NCI-H1930 (cell line): Measurements from ENCODE around the gene KLHL41.
A peak's percentile ranks its signal among the peaks of the same experiment; 100 is the strongest.
"Not testable (repeated sequence)": the region's sequence is repeated elsewhere in the genome, so short reads cannot be mapped to it uniquely, and the experiment has no call there.

ENCODE experiments used
- DNase-seq, 2 experiments: peaks; one replicate each; lab custom pipeline; 2025; lab: John Stamatoyannopoulos, UW

The KLHL41 gene

DNA sequence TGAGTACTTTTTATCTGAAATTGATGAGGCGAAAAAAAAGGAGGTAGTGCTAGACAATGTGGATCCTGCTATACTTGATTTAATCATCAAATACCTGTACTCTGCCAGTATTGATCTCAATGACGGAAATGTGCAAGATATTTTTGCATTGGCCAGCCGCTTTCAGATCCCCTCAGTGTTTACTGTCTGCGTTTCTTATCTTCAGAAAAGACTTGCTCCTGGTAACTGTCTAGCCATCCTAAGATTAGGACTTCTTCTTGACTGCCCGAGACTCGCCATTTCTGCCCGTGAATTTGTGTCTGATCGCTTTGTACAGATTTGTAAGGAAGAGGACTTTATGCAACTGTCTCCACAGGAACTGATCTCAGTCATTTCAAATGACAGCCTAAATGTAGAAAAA, 453 bp downstream of the KLHL41 start:
- DNase-seq, result no peak

DNA sequence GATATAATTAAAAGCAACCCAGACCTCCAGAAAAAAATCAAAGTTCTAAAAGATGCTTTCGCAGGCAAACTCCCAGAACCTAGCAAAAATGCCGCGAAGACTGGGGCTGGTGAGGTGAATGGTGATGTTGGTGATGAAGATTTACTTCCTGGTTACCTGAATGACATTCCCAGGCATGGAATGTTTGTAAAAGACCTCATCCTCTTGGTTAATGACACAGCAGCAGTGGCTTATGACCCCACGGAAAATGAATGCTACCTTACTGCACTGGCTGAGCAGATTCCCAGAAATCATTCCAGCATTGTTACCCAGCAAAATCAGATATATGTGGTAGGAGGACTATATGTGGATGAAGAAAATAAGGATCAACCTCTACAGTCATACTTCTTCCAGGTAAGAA, 994 bp downstream of the KLHL41 start:
- DNase-seq, result no peak

DNA sequence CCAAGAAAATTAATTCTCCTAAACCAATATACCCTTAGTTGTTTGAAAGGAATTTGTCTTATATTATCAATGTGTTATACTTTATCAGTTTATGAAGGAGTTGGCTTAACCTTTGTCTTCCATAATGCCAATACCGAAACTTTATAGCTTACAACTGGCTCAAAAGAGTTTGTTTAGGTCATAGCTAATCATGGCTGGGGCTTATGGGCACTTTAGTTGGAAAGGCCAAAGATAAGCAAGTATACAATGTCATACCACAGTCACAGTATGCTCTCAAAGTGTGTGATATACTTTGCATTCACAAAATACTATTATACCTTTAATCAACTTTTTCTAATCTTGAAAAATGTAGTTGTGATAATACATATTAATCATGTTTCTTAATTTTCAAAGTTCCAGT, 2.3 kb downstream of the KLHL41 start:
- DNase-seq, result no peak

DNA sequence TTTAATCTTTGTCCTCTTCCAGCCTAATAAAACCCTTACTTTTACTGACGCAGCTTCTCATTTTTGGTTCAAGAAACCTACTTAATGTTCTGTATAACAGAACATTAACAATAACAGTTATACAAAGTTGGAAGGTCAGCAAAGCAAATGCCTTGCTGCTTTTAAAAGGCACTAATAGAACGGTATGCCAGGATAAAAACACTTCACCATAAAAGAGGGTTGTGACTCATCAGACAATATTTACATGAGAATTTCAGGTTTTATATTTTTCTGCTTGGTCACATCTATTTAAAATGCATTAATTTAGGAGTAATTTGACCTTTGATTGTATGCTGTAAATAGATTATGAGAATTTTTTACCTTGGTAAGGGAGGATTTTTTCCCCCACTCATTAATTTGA, 3.0 kb downstream of the KLHL41 start:
- DNase-seq, result no peak

DNA sequence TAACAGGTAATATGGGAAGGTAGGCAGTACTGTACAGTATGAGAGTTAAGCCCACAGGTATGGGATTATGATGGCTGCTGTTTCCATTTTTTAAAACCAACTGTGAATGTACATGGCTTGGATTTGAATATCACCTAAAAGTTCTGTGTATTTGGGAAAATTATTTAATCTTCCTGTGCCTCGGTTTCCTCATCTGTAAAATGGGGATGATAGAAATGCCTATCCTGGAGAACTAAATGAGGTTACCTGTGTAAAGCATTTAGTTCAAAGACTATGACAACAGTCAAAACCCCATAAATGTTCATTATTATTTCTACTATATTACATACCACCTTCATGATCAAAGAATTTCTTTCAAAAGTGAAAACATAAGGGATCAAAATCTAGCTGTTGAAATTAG, 3.6 kb downstream of the KLHL41 start:
- DNase-seq, result no peak

DNA sequence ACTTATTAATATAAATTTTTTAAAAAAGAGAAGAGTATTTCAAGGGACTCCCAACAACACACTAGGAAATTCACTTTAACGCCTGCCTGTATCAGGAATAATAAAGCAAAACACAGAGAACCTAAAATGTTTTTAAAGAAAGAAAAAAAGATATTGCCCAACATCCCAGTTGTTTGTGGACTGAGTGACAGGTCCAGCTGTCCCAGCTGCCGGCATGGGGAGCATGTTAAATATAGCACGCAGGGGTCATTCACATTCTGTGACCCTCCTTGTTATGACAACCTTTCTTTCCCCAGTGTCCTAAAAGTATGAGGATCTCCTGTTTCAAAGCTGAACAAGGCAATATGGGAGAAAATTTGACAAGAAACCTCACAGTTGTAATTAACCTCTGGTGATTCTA, 4.4 kb downstream of the KLHL41 start:
- no peak for DNase-seq

DNA sequence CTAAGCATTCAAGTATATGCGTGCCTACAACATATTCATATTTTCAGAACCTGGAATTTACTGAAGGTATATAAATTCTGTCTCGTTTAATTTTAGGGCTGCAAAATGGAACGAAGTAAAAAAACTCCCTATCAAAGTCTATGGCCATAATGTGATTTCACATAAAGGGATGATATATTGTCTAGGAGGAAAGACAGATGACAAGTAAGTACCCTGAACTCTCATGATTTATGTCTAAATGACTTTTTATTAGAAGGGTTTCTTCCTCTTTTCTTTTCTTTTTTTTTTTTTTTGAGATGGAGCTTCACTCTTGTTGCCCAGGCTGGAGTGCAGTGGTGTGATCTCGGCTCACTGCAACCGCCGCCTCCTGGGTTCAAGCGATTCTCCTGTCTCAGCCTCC, 5.3 kb downstream of the KLHL41 start:
- not testable (repeated sequence) for DNase-seq

DNA sequence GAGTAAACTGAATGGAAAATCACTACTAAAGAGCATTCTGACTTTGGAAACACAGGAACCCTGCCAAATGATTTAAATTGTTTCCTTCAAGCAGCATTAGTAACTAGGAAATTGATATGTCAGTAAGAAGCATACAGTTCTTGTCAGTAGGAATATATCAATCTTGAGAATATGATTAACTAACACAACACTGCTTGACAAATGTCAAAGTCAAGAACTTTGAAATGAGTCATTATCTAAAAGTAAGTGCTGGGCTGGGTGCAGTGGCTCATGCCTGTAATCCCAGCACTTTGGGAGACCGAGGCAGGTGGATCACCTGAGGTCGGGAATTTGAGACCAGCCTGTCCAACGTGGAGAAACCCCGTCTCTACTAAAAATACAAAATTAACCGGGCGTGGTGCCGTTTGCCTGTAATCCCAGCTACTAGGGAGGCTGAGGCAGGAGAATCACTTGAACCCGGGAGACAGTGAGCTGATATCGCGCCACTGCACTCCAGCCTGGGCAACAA, 7.0 kb downstream of the KLHL41 start:
- DNase-seq, result not testable (repeated sequence)

DNA sequence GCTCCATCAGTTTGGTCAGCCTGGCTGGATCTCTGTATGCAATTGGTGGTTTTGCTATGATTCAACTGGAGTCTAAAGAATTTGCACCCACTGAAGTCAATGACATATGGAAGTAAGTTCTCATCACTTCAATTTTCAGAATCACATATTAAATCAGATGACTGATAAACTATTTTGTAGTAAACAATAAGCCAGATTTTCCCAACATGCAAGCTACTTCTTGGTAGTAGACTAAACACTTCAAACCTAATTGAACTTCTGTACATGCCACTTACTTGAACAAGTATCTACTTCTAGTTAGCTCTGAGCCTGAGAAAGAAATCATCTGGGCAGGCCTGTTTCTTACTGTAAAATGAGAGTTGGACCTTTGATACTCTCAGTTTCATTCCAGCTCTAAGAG, 11.4 kb downstream of the KLHL41 start:
- no peak for DNase-seq

DNA sequence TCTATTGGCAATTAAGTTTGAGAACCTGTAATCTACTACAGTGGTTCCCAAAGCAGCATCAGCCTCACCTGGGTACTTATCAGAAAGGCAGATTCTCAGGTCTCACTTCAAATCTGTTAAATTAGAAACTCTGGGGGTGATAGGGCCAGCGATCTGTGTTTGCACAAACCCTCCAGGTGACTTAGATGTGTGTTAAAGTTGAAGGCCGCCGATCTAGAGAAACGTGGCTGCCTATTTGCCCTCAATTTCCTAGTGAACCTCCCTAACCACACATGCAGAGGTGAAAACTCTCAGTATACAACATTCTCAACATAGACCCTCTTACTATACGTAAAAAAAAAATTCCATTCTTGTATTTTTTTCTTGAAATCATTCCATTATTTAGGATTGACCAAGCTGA, 14.2 kb downstream of the KLHL41 start:
- no peak for DNase-seq

DNA sequence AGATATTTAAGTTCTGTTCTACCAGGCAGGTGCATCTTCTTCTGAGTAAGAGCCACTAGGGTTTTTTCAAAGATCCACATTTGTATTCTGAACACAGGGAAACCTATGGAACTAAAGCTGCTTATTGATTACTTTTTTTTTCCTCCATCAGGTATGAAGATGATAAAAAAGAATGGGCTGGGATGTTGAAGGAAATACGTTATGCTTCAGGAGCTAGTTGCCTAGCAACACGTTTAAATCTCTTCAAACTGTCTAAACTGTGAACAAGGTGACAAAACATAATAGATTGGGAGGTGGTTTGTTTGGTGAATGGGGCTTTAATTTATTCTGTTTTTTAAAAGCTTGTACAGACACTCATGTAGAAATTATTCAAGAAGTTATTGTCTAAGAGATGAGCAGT, 15.9 kb downstream of the KLHL41 start:
- DNase-seq, result no peak

DNA sequence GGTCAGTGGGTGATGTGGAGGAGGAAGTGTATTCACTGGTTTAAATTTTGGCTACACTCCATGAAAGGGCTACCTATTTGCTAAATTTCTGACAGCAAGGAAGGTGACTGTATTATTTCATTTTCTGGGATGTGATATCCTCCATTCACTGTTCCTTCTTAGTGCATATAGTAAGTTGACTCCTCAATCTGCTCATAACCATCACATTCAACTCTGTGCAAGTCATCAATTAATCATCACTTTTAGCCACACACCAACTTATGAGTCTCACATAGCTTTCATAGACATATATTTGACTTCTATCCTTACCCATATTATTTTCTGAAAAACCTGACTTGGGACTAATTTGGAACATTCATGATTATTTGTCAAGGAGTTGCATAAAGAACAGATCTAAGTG, 16.9 kb downstream of the KLHL41 start:
- no peak for DNase-seq

DNA sequence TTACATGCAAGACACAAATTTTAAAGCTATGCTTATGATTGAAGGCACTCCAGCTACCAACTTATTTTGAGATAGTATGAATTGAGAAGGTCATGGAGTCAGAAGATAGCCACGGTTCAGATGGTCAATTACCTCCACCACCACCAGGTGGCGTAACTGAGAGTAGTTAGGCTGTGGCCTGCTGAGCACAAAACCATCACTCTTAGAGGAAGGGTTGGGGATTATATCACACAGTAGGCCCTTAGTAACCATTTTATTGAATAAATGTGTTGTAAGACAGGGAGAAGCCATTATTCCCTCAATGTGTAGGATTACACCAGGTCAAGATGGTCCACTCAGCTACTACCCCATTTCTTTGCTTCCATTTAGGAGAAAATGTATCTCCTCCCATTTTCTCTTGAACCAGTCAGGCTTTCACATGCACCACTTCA, 18.8 kb downstream of the KLHL41 start:
- DNase-seq, result peak; percentile 20 to 39

DNA sequence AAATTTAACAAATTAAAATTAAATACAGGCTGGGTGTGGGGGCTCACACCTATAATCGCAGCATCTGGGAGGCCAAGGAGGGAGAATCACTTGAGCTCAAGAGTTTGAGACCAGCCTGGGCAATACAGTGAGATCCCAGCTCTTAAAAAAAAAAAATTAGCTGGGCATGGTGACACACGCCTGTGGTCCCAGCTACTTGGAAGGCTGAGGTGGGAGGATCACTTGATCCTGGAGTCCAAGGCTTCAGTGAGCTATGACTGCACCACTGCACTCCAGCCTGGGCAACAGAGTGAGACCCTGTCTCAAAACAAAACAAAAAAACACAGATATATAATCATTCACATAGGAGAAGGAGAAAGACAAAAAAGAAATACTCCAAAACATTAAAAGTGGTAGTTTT, 30.0 kb downstream of the KLHL41 start:
- DNase-seq, result not testable (repeated sequence)

DNA sequence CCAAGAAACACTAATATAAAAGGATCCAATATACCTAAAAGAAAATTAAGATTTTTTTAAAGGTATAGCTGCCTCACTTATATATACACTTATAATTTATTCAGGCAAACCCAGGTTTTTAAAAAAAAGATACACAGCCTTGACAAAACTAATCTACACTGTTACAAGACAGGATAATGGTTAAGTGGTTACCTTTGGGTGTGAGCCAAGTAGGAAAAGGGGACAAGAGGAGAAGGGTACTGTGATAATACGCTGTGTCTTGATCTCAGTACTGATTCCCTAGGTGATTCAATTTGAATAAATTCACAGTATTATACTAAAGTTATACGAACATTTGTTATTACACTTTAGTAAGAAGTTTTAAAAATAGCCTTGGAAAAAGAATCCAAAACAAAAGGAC, 30.6 kb downstream of the KLHL41 start:
- DNase-seq, result no peak

DNA sequence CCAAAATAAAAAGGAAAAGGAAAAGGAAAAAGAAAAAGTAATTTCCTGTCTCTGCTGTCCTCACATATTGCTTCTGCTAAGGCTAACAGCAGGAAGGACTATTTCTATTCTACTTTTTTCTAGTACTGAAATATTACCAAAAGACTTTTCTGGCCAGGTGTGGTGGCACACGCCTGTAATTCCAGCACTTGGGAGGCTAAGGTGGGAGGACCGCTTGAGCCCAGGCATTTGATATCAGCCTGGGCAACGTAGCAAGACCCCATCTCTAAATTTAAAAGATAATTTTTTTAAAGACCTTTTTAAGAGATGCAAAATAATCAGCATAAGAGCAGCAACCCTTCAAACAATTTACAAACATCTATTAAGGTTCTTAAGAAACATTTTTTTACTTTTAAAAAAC, 32.9 kb downstream of the KLHL41 start:
- no peak for DNase-seq

DNA sequence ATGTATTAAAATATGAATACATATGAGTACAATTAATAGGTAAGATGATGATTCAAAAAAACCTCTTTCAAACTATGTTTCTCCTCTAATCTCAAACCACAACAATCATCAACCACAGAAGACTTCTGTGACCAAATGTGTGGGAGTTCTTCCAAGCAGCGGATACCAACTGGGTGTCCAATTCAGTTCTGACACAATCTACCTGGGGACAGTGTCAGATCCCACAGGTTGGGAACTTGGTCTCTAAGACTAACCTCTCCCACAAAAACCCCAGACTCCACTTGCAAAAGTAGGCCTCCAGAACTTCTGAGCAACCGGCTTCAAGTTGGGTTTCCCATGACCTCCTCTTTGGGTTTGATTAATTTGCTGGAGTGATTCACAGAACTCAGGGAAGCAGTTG, 37.3 kb downstream of the KLHL41 start:
- DNase-seq, result no peak

DNA sequence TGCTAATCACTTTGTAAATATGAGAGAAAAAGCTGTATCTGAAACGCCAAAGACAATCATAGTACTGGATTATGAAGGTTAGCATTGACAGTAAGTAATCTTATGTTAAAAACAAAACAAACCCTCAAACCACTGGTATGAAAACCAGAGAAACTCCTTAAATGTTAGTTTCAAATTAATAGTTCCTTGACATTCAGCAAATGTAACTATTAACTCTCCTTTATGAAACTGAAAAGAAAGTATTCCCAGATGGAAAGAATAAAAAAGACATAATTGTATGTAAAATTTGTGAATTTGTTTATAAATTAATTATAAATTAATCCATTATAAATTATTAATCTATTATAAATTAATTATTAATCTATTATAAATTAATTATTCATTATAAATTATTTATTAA, 51.9 kb downstream of the KLHL41 start:
- no peak for DNase-seq

DNA sequence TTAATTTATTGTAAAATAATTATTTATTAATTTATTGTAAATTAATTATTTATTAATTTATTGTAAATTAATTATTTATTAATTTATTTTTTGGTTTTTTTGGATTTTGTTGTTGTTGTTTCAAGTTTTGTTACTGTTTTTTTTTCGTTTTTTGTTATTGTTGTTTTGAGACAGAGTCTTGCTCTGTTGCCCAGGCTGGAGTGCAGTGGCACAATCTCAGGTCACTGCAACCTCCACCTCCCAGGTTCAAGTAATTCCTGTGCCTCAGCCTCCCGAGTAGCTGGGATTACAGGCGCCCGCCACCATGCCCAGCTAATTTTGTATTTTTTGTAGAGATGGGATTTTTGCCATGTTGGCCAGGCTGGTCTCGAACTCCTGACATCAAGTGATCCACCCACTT, 52.6 kb downstream of the KLHL41 start:
- not testable (repeated sequence) for DNase-seq

DNA sequence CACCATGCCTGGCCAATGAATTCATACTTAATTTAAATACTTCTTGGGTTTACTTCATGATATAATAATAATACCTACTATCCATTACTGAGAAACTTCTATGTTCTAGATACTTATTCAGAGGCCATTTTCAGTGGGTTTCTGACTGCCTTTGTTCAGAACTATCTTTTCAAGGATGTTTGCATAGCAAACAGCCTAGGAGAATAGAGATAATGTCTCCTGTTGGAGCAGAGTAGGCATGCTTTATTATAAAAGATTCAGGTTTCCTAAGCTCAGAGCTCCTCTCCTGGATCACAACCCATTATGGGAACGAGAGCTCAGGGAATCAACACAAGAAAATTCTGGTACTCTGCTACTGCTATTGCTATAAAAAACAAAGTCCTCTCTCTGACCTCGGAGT, 53.0 kb downstream of the KLHL41 start:
- DNase-seq, result no peak

DNA sequence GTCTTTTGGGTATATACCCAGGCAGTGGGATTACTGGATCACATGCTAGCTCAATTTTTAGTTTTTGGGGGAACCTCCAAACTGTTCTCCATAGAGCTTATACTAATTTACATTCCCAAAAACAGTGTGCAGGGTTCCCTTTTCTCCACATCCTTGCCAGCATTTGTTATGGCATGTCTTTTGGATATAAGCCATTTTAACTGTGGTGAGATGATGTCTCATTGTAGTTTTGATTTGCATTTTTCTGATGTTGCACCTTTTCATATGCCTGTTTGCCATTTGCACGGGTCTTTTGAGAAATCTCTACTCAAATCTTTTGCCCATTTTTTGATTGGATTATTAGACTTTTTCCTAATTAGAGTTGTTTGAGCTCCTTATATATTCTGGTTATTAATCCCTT, 56.2 kb downstream of the KLHL41 start:
- DNase-seq, result no peak

DNA sequence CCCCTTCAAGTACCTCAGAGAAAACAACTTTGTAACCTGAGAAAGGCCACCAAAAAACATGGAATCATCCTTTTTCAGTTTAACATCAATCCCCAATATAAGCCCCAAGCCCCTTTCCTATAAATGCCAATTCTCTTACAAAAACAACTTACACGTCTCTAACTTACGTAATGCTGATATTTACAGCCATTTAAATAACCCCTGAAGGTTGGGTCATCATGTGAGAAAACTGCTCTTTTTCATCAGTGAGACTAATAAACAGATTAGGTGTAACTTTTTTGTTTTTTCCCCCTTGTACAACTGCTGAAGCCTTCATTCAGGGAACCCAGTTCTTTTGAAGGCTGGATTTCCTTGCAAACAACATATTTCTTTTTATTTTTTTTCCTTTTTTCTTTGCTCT, 60.4 kb downstream of the KLHL41 start:
- no peak for DNase-seq

DNA sequence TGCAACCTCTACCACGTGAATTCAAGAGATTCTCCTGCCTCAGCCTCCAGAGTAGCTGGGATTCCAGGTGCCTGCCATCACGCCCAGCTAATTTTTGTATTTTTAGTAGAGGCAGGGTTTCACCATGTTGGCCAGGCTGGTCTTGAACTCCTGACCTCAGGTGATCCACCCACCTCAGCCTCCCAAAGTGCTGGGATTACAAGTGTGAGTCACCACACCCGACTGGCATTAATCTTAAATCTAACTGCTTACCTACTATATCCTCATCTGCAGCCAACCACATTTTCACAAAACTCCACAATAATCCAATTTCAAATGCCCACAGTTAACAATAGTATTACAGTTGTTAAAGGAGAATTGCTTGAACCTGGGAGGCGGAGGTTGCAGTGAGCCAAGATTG, 61.2 kb downstream of the KLHL41 start:
- not testable (repeated sequence) for DNase-seq

DNA sequence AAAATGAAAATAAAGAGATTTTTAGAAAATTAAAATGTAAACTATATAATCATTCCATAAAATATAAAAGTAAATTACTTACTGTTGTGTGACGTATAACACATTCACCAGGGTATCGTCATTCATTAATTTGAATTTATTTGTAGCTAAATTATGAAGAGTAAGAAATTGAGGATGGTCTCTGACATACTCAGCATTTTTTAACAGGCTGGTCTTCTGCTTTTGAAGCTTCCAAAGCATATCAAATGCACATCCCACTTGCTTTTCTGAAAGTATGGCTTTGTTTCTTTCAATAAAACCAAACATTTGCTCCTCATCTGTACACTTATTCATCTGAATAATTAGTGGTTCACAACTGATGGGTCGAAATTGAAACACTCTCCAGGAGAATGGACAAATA, 62.1 kb downstream of the KLHL41 start:
- DNase-seq, result no peak

DNA sequence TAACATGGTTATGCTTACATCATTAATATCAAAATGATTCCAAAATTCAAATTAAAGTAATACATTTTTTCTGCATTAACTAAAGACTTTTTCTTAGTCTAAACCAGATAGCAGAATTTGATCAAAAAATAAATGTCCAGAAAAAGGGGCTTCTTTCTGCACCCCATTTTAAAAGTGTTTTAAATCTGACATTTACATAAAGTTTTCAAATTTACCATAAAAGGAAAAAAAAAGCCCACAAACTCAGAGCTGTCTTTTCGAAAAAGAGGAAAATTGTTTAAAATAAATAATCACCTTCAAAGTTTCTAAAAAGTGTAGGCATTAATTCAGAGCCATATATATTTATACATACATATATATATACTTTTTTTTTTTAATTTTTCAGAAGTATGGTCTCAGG, 62.7 kb downstream of the KLHL41 start:
- no peak for DNase-seq
